Measurements from ENCODE around the gene RPL32.
"Not testable (repeated sequence)": the region's sequence is repeated elsewhere in the genome, so short reads cannot be mapped to it uniquely, and the experiment has no call there.

DNA sequence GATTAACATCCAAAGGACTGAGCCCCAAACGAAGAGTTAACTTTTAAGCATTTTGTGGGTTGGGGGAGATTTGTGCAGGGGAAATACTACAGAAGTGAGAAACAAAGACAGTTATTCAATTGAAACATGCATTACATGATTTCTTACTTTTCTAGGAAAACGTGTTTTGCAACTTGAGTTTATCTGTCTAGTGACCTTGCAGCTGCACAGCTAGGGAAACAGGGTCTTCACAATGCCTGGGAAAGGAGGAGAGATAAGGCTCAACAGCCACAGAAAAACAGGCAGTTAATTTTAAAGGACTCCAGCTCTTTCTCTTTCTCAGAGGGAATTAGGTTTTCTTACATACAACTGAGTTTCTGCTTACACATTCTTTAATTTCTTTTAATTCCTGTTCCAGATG, 37.4 kb upstream of the RPL32 start:
- not testable (repeated sequence) for TF ChIP-seq ZNF157, ZNF184, ZNF350 (tag by site-specific recombination; IDR thresholded peaks at IDR 0.05)
- TF ChIP-seq, protein P1, sequence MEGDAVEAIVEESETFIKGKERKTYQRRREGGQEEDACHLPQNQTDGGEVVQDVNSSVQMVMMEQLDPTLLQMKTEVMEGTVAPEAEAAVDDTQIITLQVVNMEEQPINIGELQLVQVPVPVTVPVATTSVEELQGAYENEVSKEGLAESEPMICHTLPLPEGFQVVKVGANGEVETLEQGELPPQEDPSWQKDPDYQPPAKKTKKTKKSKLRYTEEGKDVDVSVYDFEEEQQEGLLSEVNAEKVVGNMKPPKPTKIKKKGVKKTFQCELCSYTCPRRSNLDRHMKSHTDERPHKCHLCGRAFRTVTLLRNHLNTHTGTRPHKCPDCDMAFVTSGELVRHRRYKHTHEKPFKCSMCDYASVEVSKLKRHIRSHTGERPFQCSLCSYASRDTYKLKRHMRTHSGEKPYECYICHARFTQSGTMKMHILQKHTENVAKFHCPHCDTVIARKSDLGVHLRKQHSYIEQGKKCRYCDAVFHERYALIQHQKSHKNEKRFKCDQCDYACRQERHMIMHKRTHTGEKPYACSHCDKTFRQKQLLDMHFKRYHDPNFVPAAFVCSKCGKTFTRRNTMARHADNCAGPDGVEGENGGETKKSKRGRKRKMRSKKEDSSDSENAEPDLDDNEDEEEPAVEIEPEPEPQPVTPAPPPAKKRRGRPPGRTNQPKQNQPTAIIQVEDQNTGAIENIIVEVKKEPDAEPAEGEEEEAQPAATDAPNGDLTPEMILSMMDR (tag by site-specific recombination; IDR thresholded peaks at IDR 0.05), result not testable (repeated sequence)
- TF ChIP-seq, protein P2, sequence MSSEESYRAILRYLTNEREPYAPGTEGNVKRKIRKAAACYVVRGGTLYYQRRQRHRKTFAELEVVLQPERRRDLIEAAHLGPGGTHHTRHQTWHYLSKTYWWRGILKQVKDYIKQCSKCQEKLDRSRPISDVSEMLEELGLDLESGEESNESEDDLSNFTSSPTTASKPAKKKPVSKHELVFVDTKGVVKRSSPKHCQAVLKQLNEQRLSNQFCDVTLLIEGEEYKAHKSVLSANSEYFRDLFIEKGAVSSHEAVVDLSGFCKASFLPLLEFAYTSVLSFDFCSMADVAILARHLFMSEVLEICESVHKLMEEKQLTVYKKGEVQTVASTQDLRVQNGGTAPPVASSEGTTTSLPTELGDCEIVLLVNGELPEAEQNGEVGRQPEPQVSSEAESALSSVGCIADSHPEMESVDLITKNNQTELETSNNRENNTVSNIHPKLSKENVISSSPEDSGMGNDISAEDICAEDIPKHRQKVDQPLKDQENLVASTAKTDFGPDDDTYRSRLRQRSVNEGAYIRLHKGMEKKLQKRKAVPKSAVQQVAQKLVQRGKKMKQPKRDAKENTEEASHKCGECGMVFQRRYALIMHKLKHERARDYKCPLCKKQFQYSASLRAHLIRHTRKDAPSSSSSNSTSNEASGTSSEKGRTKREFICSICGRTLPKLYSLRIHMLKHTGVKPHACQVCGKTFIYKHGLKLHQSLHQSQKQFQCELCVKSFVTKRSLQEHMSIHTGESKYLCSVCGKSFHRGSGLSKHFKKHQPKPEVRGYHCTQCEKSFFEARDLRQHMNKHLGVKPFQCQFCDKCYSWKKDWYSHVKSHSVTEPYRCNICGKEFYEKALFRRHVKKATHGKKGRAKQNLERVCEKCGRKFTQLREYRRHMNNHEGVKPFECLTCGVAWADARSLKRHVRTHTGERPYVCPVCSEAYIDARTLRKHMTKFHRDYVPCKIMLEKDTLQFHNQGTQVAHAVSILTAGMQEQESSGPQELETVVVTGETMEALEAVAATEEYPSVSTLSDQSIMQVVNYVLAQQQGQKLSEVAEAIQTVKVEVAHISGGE (tag by site-specific recombination; conservative IDR thresholded peaks at IDR 0.05; ENCODE audit: low read depth), result not testable (repeated sequence)
